ENCODE results near the gene SEMA5A. TPM values are rescaled to one million over a fixed set of nuclear protein-coding genes. Genes with fewer than 3 reads are reported as not detected.

The SEMA5A gene
- total RNA-seq, 2 donors from 2014 or later = 3.4 to 40.2 TPM

GRCh38 chr5:9186069-9186468 is 359.8 kb downstream of the SEMA5A start:
- no peak overlapping the region for H3K4me3 ChIP-seq
- no peaks in the 10 kb centered on the region for H3K9me3 ChIP-seq
- DNase-seq (no peak), ATAC-seq (no peak)
- intact Hi-C loops (cut with DNase I) = no loop called here
- WGBS, 2 donors = 93 to 94% methylated on average over 1 of the region's 1 CpG
- no peak for TF ChIP-seq POLR2A (IDR thresholded peaks at IDR 0.05)
- no peak for TF ChIP-seq CTCF (IDR thresholded peaks at IDR 0.05)
- no peaks in the 10 kb centered on the region for H3K36me3 ChIP-seq (replicated peaks in 1 of 2; ENCODE audit: insufficient read depth in 1 of 2, low read depth in 2 of 2)
- no peaks in the 10 kb centered on the region for H3K4me1 ChIP-seq
- H3K27ac ChIP-seq = no peak overlapping the region
- no peaks in the 10 kb centered on the region for H3K27me3 ChIP-seq

- H3K9me3 ChIP-seq = no peaks in the 10 kb centered on the region
- DNase-seq (no peak), ATAC-seq (no peak)
- H3K4me1 ChIP-seq = no peaks in the 10 kb centered on the region
- H3K27me3 ChIP-seq = no peaks in the 10 kb centered on the region
- H3K36me3 ChIP-seq (replicated peaks in 1 of 2; ENCODE audit: insufficient read depth in 1 of 2, low read depth in 2 of 2) = no peaks in the 10 kb centered on the region
- intact Hi-C loops (cut with DNase I) = no loop called here
- TF ChIP-seq POLR2A (IDR thresholded peaks at IDR 0.05) (no peak), CTCF (IDR thresholded peaks at IDR 0.05) (no peak)
- no peak overlapping the region for H3K4me3 ChIP-seq
- no peak overlapping the region for H3K27ac ChIP-seq
These were observed 361.9 kb downstream of the SEMA5A start for GRCh38 chr5:9183992-9184391.

GRCh38 chr5:9182899-9183695 is 362.8 kb downstream of the SEMA5A start:
- Histone ChIP-seq H3K36me3 (replicated peaks in 1 of 2; ENCODE audit: insufficient read depth in 1 of 2, low read depth in 2 of 2) (no peaks in the 10 kb centered on the region), H3K4me3 (no peak overlapping the region), H3K9me3 (no peaks in the 10 kb centered on the region), H3K27me3 (no peaks in the 10 kb centered on the region), H3K4me1 (no peaks in the 10 kb centered on the region), H3K27ac (no peak overlapping the region)
- TF ChIP-seq POLR2A (IDR thresholded peaks at IDR 0.05) (no peak), CTCF (IDR thresholded peaks at IDR 0.05) (no peak)
- WGBS, 2 donors = 91 to 93% methylated on average over 10 to 11 of the region's 11 CpGs
- DNase-seq (no peak), ATAC-seq (no peak)
- intact Hi-C loops (cut with DNase I) = no loop called here

- Histone ChIP-seq H3K27ac (no peak overlapping the region), H3K9me3 (no peaks in the 10 kb centered on the region), H3K27me3 (no peaks in the 10 kb centered on the region), H3K4me1 (no peaks in the 10 kb centered on the region), H3K4me3 (no peak overlapping the region), H3K36me3 (replicated peaks in 1 of 2; ENCODE audit: insufficient read depth in 1 of 2, low read depth in 2 of 2) (no peaks in the 10 kb centered on the region)
- no peak for TF ChIP-seq POLR2A (IDR thresholded peaks at IDR 0.05)
- intact Hi-C loops (cut with DNase I) = no loop called here
- ATAC-seq = no peak
- no peak for DNase-seq
These were observed 369.2 kb downstream of the SEMA5A start for GRCh38 chr5:9176641-9177040.

GRCh38 chr5:9174446-9174845 is 371.4 kb downstream of the SEMA5A start:
- no peak overlapping the region for H3K27ac ChIP-seq
- H3K9me3 ChIP-seq = no peaks in the 10 kb centered on the region
- ATAC-seq (no peak), DNase-seq (no peak)
- H3K4me1 ChIP-seq = no peaks in the 10 kb centered on the region
- TF ChIP-seq POLR2A (IDR thresholded peaks at IDR 0.05) (no peak), CTCF (IDR thresholded peaks at IDR 0.05) (no peak)
- WGBS, 2 donors = 90 to 95% methylated on average over 3 of the region's 3 CpGs
- intact Hi-C loops (cut with DNase I) = no loop called here
- H3K27me3 ChIP-seq = no peaks in the 10 kb centered on the region
- no peaks in the 10 kb centered on the region for H3K36me3 ChIP-seq (replicated peaks in 1 of 2; ENCODE audit: insufficient read depth in 1 of 2, low read depth in 2 of 2)
- H3K4me3 ChIP-seq = no peak overlapping the region
